Right lobe of liver (tissue), 6 donors: Measurements from ENCODE around the gene C11orf52. TPM values are rescaled to one million over a fixed set of nuclear protein-coding genes. Genes with fewer than 3 reads are reported as not detected.

Source experiments
- ATAC-seq, 4 donors: fragments of 200-7000 bp; cut with Tn5 transposase; one replicate each; pipeline ENCODE4 v1.9.1; 2020; ENCODE audit warnings: mild to moderate bottlenecking in 4 of 4, moderate library complexity in 4 of 4
- DNase-seq, 3 donors: peaks; one replicate each; pipeline ENCODE4 v3.0.0-alpha.2; 2020
- H3K27ac ChIP-seq, 3 donors: fragments of 200-600 bp; one replicate each; pipeline ENCODE4 v1.8.0; 2022
- H3K27me3 ChIP-seq, 2 donors: fragments of 200-600 bp; one replicate each; pipeline ENCODE4 v1.8.0; 2022
- H3K36me3 ChIP-seq, 4 donors: fragments of 200-600 bp; sonication (generic) in 1 of 4; one replicate each; pipeline versions ENCODE4 v1.5.1 to v1.8.0; 2017 to 2022; ENCODE audit warnings: control low read depth in 1 of 4
- H3K4me1 ChIP-seq, 4 donors: fragments of 200-600 bp; sonication (generic) in 1 of 4; one replicate each; pipeline versions ENCODE4 v1.5.1 to v1.8.0; 2017 to 2022; ENCODE audit warnings: control low read depth in 1 of 4
- H3K4me3 ChIP-seq, 3 donors: fragments of 200-600 bp; one replicate each; pipeline ENCODE4 v1.8.0; 2022
- H3K9me3 ChIP-seq, 4 donors: fragments of 200-600 bp; sonication (generic) in 1 of 4; one replicate each; pipeline versions ENCODE4 v1.5.1 to v1.8.0; 2017 to 2022; ENCODE audit warnings: control low read depth in 1 of 4
- POLR2A ChIP-seq: fragments of 450-650 bp; IDR thresholded peaks from one replicate; pipeline ENCODE4 v1.6.1; 2017; ENCODE audit warnings: antibody characterized with exemption, mild to moderate bottlenecking
- WGBS: methylation state at CpG from one replicate; pipeline ENCODE4 v1.1.6; 2018; ENCODE audit warnings: low coverage, low lambda C conversion rate; ENCODE audit not compliant: insufficient coverage; ENCODE audit errors: missing lambda C conversion rate; 5-methylcytosine and 5-hydroxymethylcytosine counted together
- intact Hi-C, 2 donors: fragments of 100-400 bp; cut with DNase I; formaldehyde crosslinking; loops; one replicate each; pipeline versions ENCODE4 v1.11.2 to v1.14.1; 2022
- total RNA-seq, 6 experiments: library from RNA; depleted of rRNA in 2 of 6; stranded (reverse); fragments of >200 nt in 2 of 6; fragmentation: NEBNext Ultra II Directional in 3 of 6; extraction: Animal tissue kit (Norgen Biotek cat#: 25700) in 3 of 6; gene quantifications; one replicate each; pipeline versions ENCODE4 v1.1.0 to v1.2.4, GENCODE V29; 2016 to 2023
- TF ChIP-seq, protein P1 (sequence below), 4 donors: fragments of 200-600 bp in 3 of 4; fragments of 450-650 bp in 1 of 4; IDR thresholded peaks; one replicate each; pipeline versions ENCODE4 v1.5.1 to v1.8.0; 2016 to 2022; ENCODE audit warnings: antibody characterized with exemption in 4 of 4, mild to moderate bottlenecking in 2 of 4
- donor health status: DM: no; HTN: yes; CAD: no.
- donor health status: DM: no; HTN: no; CAD: no.
- donor health status: DM: no; HTN: no; CAD: no.
- donor health status: DM: no; HTN: yes; CAD: no.
- donor health status: DM: no; HTN: yes; CAD: no.

Gene C11orf52
- total RNA-seq, 6 experiments from 2014 or later = 6.4 to 12.6 (median 10.3) TPM

DNA sequence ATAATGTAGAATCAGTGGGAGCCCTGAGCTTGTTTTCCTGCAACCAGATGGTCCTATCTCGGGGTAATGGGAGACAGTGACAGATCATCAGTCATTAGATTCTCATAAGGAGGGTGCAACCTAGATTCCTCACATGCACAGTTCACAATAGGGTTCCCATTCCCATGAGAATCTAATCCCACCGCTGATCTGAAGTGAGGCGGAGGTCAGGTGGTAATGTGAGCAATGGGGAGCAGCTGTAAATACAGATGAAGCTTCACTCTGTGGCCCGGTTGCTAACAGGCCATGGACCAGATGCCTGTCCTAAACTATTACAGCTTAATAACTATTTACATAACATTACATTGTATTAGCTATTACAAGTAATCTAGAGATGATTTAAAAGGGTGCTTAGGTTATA, 35.4 kb downstream of the C11orf52 start:
- no peak overlapping the region for H3K27ac ChIP-seq
- intact Hi-C loops = no loop called here
- DNase-seq (no peak), ATAC-seq (no peak)
- no peaks in the 10 kb centered on the region for H3K27me3 ChIP-seq
- H3K4me3 ChIP-seq = no peak overlapping the region
- H3K9me3 ChIP-seq = no peaks in the 10 kb centered on the region
- no peak for TF ChIP-seq POLR2A
- TF ChIP-seq, protein P1, sequence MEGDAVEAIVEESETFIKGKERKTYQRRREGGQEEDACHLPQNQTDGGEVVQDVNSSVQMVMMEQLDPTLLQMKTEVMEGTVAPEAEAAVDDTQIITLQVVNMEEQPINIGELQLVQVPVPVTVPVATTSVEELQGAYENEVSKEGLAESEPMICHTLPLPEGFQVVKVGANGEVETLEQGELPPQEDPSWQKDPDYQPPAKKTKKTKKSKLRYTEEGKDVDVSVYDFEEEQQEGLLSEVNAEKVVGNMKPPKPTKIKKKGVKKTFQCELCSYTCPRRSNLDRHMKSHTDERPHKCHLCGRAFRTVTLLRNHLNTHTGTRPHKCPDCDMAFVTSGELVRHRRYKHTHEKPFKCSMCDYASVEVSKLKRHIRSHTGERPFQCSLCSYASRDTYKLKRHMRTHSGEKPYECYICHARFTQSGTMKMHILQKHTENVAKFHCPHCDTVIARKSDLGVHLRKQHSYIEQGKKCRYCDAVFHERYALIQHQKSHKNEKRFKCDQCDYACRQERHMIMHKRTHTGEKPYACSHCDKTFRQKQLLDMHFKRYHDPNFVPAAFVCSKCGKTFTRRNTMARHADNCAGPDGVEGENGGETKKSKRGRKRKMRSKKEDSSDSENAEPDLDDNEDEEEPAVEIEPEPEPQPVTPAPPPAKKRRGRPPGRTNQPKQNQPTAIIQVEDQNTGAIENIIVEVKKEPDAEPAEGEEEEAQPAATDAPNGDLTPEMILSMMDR (IDR thresholded peaks at IDR 0.05) = no peak
- WGBS = 88% methylated on average over 4 of the region's 4 CpGs
- H3K4me1 ChIP-seq = no peaks in the 10 kb centered on the region
- H3K36me3 ChIP-seq = no peaks in the 10 kb centered on the region

DNA sequence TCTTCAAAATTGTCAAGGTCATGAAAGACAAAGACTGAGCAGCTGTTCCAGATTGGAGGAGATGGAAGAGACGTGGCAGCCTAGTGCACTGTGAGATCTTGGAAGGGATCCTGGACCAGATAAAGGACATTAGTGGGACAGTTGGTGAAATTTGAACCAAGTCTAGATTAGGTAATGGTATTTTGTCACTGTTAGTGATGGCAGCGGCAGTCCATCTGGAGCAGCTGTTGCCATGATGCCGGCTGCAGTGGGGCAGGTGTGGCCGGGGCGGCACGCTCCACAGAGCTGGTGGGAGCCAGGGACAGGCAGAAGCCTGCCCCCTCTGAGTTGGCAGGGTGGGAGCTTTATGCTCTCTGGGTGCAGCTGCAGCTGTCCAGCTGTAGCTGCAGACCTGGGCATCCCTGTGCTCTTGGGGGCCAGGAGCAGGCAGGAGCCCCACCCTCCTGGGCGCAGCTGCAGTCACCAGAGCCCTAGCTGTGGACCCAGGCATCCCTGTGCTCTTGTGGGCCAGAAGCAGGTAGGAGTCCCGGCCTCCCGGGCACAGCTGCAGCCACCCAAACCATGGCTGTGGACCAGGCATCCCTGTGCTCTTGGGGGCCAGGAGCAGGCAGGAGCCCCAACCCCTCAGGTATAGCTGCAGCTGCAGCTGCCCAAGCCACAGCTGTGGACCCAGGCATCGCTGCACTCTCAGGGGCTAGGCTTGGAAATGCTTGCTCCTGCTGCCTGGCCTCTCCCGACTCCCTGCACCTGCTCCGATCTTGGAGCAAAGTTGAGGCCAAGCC, 39.1 kb downstream of the C11orf52 start:
- H3K4me3 ChIP-seq = no peak overlapping the region
- WGBS = 69% methylated on average over 2 of the region's 12 CpGs
- TF ChIP-seq, protein P1 (IDR thresholded peaks at IDR 0.05) = no peak
- TF ChIP-seq POLR2A = no peak
- peaks cover 0 to 19% (median 7%) of the 10 kb centered on the region in 4 donors for H3K4me1 ChIP-seq
- intact Hi-C loops = no loop called here
- H3K9me3 ChIP-seq = no peaks in the 10 kb centered on the region
- no peaks in the 10 kb centered on the region for H3K36me3 ChIP-seq
- no peaks in the 10 kb centered on the region for H3K27me3 ChIP-seq
- no peak overlapping the region for H3K27ac ChIP-seq
- ATAC-seq (peak in 2 of 4 donors; percentile 31 to 51), DNase-seq (no peak)

DNA sequence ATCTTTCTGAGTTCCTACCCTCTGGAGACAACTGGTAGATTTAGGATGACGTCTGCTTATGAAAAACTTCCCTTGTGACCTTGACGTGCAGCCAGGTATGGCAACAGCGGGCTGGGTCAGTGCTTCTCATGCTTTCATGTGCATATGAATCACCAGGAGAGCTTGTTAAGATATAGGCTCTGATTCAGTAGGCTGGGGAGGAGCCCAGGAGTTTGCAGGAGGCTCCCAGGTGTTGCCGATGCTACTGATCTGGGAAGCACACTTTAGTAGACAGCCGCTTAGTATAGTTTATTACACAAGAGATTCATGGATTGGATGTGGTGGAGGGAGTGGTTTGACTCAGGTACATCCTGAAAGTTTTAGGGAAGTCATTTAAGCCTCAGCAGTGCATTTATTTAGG, 42.2 kb downstream of the C11orf52 start:
- intact Hi-C loops = no loop called here
- H3K4me1 ChIP-seq = peaks cover 0 to 19% (median 7%) of the 10 kb centered on the region in 4 donors
- peak; percentile 58 to 94 (median 68) for ATAC-seq
- peak overlapping the region in 1 of 3 donors; percentile 81 for H3K27ac ChIP-seq
- DNase-seq = peak in 1 of 3 donors; percentile 45
- 38% methylated on average over 5 of the region's 5 CpGs for WGBS
- TF ChIP-seq, protein P1 (IDR thresholded peaks at IDR 0.05) = no peak
- no peak for TF ChIP-seq POLR2A
- H3K27me3 ChIP-seq = no peaks in the 10 kb centered on the region
- H3K36me3 ChIP-seq = no peaks in the 10 kb centered on the region
- no peaks in the 10 kb centered on the region for H3K9me3 ChIP-seq
- no peak overlapping the region for H3K4me3 ChIP-seq

DNA sequence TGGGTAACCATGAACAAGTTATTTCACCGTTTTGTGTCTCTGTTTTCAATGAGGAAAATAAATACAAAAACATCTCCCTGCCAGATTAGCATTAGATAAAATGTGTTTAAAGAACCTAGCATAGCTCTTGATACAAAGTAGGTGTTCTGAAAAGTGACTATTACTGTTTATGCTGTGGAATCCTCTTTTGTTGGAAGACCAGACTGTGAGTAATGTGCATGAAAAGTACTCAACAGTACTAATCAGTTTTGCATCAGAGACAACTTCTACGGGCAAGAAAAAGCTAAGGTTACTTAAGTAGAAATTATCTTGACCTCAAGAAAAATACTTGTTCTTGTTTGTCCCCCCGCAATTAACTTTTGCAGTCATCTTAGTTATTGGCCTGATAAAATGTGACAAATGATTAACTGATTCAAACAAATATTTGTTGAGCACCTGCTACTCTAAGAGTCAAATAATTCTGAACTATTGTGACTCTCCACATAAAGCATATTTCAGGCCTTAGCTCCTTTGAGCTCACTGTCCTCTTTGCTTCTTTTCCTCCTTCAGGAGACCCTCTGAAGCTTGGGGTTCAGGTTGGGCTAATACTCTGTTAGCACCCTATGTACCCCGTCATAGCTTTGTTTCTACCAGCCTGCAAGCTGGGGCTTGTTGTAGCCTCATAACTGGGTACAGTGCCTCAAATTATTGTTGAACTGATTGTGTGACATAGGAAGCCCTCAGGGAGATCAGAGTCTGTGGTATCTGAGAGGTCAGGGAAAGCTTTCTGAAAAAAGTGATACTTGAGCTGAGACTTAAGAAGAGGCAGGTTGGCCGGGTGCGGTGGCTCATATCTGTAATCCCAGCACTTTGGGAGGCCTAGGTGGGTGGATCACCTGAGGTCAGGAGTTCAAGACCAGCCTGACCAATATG, 42.9 kb downstream of the C11orf52 start:
- Histone ChIP-seq H3K4me3 (no peak overlapping the region), H3K27ac (peak overlapping the region in 2 of 3 donors; percentile 1 to 81), H3K27me3 (no peaks in the 10 kb centered on the region), H3K4me1 (peaks cover 0 to 19% (median 7%) of the 10 kb centered on the region in 4 donors), H3K9me3 (no peaks in the 10 kb centered on the region), H3K36me3 (no peaks in the 10 kb centered on the region)
- WGBS = 59% methylated on average over 5 of the region's 6 CpGs
- ATAC-seq (peak; percentile 32 to 72 (median 57)), DNase-seq (no peak)
- intact Hi-C loops = no loop called here
- no peak for TF ChIP-seq POLR2A
- TF ChIP-seq, protein P1 (IDR thresholded peaks at IDR 0.05) = no peak
